ENCODE results near the gene THADA. TPM values are rescaled to one million over a fixed set of nuclear protein-coding genes. Genes with fewer than 3 reads are reported as not detected.

The THADA gene, protein sequence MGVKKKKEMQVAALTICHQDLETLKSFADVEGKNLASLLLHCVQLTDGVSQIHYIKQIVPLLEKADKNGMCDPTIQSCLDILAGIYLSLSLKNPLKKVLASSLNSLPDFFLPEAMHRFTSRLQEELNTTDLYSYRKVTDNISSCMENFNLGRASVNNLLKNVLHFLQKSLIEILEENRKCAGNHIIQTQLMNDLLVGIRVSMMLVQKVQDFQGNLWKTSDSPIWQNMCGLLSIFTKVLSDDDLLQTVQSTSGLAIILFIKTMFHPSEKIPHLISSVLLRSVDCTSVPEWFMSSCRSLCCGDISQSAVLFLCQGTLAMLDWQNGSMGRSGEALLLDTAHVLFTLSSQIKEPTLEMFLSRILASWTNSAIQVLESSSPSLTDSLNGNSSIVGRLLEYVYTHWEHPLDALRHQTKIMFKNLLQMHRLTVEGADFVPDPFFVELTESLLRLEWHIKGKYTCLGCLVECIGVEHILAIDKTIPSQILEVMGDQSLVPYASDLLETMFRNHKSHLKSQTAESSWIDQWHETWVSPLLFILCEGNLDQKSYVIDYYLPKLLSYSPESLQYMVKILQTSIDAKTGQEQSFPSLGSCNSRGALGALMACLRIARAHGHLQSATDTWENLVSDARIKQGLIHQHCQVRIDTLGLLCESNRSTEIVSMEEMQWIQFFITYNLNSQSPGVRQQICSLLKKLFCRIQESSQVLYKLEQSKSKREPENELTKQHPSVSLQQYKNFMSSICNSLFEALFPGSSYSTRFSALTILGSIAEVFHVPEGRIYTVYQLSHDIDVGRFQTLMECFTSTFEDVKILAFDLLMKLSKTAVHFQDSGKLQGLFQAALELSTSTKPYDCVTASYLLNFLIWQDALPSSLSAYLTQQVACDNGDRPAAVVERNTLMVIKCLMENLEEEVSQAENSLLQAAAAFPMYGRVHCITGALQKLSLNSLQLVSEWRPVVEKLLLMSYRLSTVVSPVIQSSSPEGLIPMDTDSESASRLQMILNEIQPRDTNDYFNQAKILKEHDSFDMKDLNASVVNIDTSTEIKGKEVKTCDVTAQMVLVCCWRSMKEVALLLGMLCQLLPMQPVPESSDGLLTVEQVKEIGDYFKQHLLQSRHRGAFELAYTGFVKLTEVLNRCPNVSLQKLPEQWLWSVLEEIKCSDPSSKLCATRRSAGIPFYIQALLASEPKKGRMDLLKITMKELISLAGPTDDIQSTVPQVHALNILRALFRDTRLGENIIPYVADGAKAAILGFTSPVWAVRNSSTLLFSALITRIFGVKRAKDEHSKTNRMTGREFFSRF (N-terminal part only)
- total RNA-seq = 10 to 100 TPM; 34.1 to 35.7 (median 35.3) TPM
- 69.3 TPM for total RNA-seq (2013)

DNA sequence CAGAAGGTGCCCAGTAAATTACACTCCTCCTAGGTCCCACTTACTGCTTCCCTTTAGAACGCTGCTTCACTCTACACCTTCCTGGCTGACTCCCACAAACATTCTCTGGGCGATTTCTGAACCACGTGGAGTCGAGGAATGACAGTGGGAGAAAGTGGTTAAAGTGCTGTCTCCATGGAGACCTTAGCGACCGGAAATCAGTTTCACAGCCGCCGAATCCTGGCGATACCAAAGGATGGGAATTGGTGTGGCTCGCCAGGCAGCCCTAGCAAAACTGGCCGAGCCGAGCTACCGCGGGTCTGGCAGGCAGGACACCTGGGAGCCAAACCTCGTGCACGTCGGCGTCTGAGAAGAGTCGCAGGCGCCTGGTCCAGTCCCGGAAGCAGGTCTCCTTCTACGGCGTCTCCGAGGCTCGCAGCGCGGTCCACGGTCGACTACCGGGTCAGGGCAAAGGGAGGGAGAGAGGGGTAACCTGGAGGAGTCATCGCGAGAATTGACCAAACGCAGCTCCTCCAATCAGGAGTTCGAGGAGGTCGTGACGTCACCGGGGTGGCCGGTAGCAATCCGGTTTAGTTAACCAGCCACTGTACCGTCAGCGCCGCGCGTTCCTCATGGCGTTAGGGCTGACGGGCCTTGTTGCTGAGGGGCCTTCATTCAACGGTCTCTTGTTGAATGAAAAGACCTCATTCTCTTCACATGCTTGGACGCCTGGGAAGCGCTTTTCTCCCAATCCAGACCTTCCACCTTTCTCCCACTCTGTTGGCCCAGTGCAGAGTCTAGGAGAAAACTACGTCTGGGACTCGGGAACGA is at the start of gene THADA:
THADA (minus strand) TSS at position 436 of the 810 bp plus-strand sequence. CDS start 3,646 bp downstream, outside the sequence.
- no peaks in the 10 kb centered on the region for H3K27me3 ChIP-seq (ENCODE audit: control insufficient read depth, insufficient read depth, low read length)
- no peaks in the 10 kb centered on the region for H3K9me3 ChIP-seq (ENCODE audit: control insufficient read depth, insufficient read depth, low read length)
- intact Hi-C loops (cut with micrococcal nuclease) = loop anchor here (1.0 to 5.0 kb wide), 2 partner anchors 786 to 1234 kb away; partner anchors contain the start of gene COX7A2L
- TF ChIP-seq, protein P1, sequence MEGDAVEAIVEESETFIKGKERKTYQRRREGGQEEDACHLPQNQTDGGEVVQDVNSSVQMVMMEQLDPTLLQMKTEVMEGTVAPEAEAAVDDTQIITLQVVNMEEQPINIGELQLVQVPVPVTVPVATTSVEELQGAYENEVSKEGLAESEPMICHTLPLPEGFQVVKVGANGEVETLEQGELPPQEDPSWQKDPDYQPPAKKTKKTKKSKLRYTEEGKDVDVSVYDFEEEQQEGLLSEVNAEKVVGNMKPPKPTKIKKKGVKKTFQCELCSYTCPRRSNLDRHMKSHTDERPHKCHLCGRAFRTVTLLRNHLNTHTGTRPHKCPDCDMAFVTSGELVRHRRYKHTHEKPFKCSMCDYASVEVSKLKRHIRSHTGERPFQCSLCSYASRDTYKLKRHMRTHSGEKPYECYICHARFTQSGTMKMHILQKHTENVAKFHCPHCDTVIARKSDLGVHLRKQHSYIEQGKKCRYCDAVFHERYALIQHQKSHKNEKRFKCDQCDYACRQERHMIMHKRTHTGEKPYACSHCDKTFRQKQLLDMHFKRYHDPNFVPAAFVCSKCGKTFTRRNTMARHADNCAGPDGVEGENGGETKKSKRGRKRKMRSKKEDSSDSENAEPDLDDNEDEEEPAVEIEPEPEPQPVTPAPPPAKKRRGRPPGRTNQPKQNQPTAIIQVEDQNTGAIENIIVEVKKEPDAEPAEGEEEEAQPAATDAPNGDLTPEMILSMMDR (IDR thresholded peaks at IDR 0.05) = no peak
- peak within 1 kb of the TSS; percentile 94 to 97 for H3K27ac Mint-ChIP-seq
- H3K9me3 Mint-ChIP-seq = no peaks in the 10 kb centered on the region
- H3K36me3 Mint-ChIP-seq = no peaks in the 10 kb centered on the region
- 0% methylated on average over 51 of the region's 52 CpGs for WGBS (ENCODE audit: insufficient coverage)
- H3K36me3 ChIP-seq (ENCODE audit: control insufficient read depth, insufficient read depth, low read length) = peaks cover 10% of the 10 kb centered on the region
- peak within 1 kb of the TSS; percentile 85 for H3K27ac ChIP-seq (ENCODE audit: low read length)
- ATAC-seq (peak; percentile 97 to 99 (median 97)), DNase-seq (peak; percentile 96 to 98)
- peaks cover 23% of the 10 kb centered on the region in 2 donors for H3K27me3 Mint-ChIP-seq (ENCODE audit: low read depth in 2 of 2)
- H3K4me1 ChIP-seq (ENCODE audit: control insufficient read depth, insufficient read depth, low read length) = peaks cover 15% of the 10 kb centered on the region
- H3K4me1 Mint-ChIP-seq = peaks cover 23 to 24% of the 10 kb centered on the region in 2 donors
- peak within 1 kb of the TSS; percentile 88 for H3K4me3 Mint-ChIP-seq
- peak within 1 kb of the TSS; percentile 94 for H3K4me3 ChIP-seq (ENCODE audit: low read length)

DNA sequence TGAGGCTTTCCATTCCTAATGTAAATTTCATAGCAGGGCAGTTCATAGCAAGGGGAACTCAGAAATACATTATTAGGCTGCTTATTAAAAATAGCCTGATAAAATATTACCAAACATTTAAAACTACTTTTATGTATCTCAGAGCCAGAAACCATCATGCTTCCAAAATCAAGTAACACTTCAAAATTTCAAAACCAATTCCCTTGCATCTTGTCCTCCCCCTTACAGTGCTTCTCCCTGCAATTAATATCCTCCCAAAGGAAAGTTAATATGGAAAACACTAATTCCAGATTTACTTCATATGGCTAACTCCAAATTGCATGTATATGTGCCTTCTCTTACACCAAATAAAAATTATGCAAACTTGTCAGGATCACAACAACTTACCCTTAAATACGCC is 47.8 kb upstream of the THADA start:
- Histone ChIP-seq H3K4me3 (ENCODE audit: low read length) (no peak overlapping the region), H3K27ac (ENCODE audit: low read length) (no peak overlapping the region), H3K4me1 (ENCODE audit: control insufficient read depth, insufficient read depth, low read length) (no peaks in the 10 kb centered on the region), H3K36me3 (ENCODE audit: control insufficient read depth, insufficient read depth, low read length) (no peaks in the 10 kb centered on the region), H3K27me3 (ENCODE audit: control insufficient read depth, insufficient read depth, low read length) (peaks cover 4% of the 10 kb centered on the region), H3K9me3 (ENCODE audit: control insufficient read depth, insufficient read depth, low read length) (peaks cover 9% of the 10 kb centered on the region)
- ATAC-seq (no peak), DNase-seq (no peak)
- intact Hi-C loops (cut with micrococcal nuclease) = no loop called here
- Mint-ChIP-seq H3K27ac (no peak overlapping the region), H3K36me3 (no peaks in the 10 kb centered on the region), H3K4me1 (no peaks in the 10 kb centered on the region), H3K27me3 (ENCODE audit: low read depth in 2 of 2) (peaks cover 11 to 59% of the 10 kb centered on the region in 2 donors), H3K9me3 (peaks cover 3 to 4% of the 10 kb centered on the region in 2 donors), H3K4me3 (no peak overlapping the region)
- TF ChIP-seq, protein P1 (IDR thresholded peaks at IDR 0.05) = no peak
- WGBS (ENCODE audit: insufficient coverage) = no CpG with 5 or more reads among the region's 1 CpG

DNA sequence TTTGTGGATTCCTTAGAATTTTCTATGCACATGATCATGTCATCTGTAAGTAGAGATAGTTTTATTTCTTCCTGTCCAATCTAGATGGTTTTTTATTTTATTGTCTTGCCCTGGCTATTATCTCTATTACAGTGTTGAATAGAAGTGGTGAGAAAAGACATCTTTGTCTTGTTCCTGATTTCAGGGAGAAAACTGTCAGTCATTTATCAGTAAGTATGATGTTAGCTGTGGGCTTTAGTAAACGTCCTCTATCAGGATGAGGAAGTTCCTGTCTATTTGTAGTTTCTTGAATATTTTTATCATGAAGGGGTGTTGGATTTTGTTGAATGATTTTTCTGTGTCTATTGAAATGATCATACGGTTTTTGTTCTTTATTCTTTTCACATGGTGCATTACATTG is 46.5 kb upstream of the THADA start:
- TF ChIP-seq, protein P1 (IDR thresholded peaks at IDR 0.05) = no peak
- no peak overlapping the region for H3K27ac Mint-ChIP-seq
- Histone ChIP-seq H3K36me3 (ENCODE audit: control insufficient read depth, insufficient read depth, low read length) (no peaks in the 10 kb centered on the region), H3K4me1 (ENCODE audit: control insufficient read depth, insufficient read depth, low read length) (peaks cover 6% of the 10 kb centered on the region), H3K4me3 (ENCODE audit: low read length) (no peak overlapping the region), H3K27ac (ENCODE audit: low read length) (no peak overlapping the region), H3K9me3 (ENCODE audit: control insufficient read depth, insufficient read depth, low read length) (peaks cover 9% of the 10 kb centered on the region), H3K27me3 (ENCODE audit: control insufficient read depth, insufficient read depth, low read length) (peaks cover 11% of the 10 kb centered on the region)
- H3K9me3 Mint-ChIP-seq = peaks cover 3 to 4% of the 10 kb centered on the region in 2 donors
- ATAC-seq (no peak), DNase-seq (no peak)
- intact Hi-C loops (cut with micrococcal nuclease) = no loop called here
- H3K4me3 Mint-ChIP-seq = no peak overlapping the region
- H3K4me1 Mint-ChIP-seq = peaks cover 0 to 7% of the 10 kb centered on the region in 2 donors
- peaks cover 17 to 59% of the 10 kb centered on the region in 2 donors for H3K27me3 Mint-ChIP-seq (ENCODE audit: low read depth in 2 of 2)
- no peaks in the 10 kb centered on the region for H3K36me3 Mint-ChIP-seq
- 0% methylated on average over 1 of the region's 2 CpGs for WGBS (ENCODE audit: insufficient coverage)

All from natural killer cell (primary cell).